Renal cortex interstitium (tissue), 11 donors: ENCODE results near the gene TLCD3B. TPM values are rescaled to one million over a fixed set of nuclear protein-coding genes. Genes with fewer than 3 reads are reported as not detected.
"Not testable (repeated sequence)": the region's sequence is repeated elsewhere in the genome, so short reads cannot be mapped to it uniquely, and the experiment has no call there.

Experiments used
- DNase-seq, 11 donors: peaks; one replicate each; pipeline ENCODE4 v3.0.0-alpha.2; 2013; ENCODE audit warnings: low read depth in 9 of 11, low spot score in 4 of 11; ENCODE audit errors: extremely low read depth in 1 of 11
- polyA plus RNA-seq, 3 donors: library from polyadenylated mRNA; unstranded; fragments of 120-200 nt; gene quantifications; one replicate each; pipeline ENCODE4 v1.2.1, GENCODE V29; 2013; ENCODE audit not compliant: insufficient read length in 3 of 3

The TLCD3B gene
- polyA plus RNA-seq, 3 donors = 0.65 to 1.8 (median 1.3) TPM

DNA sequence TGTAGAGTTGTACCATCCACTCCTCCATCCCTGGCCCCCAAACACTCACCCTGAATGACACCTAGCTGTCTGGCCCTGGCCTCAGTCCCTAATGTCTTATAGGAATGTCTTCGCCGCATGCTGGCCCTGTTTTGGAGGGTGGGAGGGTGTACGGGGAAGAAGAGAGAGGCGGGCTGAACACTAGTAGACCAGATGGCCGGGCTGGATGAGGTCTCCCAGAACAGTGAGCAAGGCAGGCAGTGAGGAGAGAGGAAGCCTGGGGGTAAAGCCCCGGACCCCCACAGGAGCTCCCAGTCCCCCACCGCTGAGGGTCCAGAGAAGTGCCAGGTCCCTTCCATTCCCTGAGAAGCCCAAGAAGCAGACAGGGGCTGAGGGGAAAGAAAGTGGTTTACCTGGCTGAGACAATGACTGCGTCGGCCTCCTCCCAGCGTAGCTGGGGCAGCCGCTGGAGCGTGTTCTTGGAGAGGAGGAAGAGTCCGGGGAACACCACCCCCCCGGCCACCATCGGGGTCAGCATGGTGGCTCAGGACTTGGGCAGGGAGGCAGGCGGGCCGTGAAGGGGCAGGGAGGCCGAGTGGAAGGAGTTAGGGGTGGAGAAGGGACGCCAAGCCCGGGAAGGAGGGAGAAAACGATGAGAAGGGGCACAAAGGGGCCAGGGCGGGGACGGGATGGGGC is 923 bp downstream of the TLCD3B start:
- no peak for DNase-seq

- DNase-seq = peak in 2 of 11 donors; percentile 36 to 43
Observed at GRCh38 chr16:30028438-30029076, 2.5 kb downstream of the TLCD3B start.

DNA sequence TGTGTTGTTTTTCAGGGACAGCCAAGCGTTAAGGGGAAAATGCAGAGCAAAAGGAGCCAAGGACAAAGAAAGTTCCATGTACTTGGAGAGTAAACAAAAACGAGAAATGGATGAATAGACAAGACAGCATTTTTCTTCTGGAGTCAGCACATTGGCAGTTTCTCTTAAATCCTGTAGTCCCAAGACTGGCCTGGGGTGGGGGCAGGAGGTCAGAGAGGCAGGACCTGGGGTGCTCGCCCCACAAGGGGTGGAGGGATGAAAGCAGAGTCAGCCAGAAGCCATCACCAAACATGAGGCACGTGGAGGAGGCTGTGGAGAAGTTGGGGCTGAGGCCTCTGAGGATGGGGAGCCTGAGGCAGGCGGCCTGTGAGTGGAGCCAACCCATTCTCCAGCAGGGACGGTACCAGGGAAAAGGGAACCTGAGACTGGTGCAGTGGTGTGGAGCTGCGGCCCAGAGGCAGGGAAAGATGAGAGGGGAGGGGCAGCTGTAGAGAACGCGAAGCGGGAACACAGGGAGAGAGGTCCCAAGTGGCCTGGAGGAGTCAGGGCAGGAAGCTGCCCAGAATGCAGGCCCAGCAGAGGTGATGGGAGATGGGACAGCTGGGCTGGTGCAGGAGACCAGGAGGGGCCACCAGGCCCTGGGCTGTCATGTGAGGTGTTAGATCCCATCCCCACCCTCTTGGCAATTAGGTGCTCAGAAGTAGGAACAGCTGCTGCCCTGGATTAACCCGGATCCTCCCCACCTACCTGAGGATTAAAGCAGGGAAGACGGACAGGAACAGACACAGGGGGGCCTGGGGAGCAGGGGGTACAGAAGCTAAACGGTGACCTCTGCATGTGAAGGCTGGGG is 3.3 kb downstream of the TLCD3B start:
- no peak for DNase-seq

DNA sequence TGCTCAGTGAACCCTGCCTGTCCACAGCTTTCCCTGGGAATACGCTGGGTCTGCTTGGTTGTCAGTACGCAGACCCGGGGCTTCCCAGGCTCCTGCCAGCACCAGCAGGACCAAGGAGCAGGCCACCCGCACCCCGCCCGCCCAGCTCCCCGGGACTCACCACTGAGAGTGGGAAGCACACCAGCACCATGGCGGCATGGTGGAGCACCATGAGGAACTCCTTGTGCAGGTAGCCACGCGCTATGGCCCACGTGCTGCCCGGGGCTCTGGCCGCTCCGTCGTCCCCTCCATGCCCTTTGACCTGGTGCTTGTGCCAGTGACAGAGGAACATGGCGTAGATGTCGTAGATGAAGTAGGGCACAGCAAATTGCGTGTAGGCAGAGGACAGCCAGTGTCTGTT is 4.6 kb downstream of the TLCD3B start:
- no peak for DNase-seq

DNA sequence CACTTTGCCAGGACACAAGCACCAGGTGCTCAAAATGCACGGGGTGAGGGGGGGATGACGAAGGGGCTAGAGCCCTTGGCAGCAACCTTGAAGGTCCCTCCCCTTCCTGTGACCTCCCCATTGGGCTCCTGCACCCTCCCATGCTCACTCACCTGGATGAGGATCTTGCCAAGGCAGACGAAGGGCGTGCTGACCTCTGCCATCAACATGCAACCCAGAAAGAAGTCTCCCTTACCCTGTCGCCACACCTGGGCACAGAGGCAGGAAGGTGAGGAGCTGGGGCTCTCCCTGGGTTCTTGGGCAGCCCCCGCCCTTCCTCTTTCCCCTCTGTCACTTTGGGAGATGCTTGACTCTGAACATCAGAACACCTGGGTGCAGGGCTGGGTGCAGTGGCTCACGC is 5.5 kb downstream of the TLCD3B start:
- DNase-seq = no peak

GRCh38 chr16:30025156-30025555 is 5.9 kb downstream of the TLCD3B start:
- no peak for DNase-seq

- DNase-seq = no peak
Observed at GRCh38 chr16:30024451-30024850, 6.6 kb downstream of the TLCD3B start.

- DNase-seq = no peak
Observed at GRCh38 chr16:30023586-30023985, 7.5 kb downstream of the TLCD3B start.

DNA sequence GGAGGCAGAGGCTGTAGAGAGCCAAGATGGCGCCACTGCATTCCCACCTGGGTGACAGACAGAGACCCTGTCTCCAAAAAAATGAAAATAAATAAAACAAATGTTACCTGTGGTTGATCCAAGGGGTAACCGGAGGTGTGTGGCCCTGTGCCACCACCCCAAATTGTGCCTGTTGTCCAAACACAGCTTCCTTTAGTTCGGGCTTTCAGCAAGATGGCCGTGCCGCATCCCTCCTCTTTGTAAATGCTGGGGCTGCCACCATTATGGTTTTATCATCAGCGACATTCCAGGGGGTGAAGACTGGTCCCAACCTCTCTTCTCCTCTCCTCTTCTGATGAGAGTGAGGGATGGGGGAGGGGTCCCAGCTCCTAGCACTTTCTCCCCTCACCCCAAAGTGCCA is 8.2 kb downstream of the TLCD3B start, which contains the start of gene C16orf92:
Gene C16orf92, plus strand, starts transcription at position 312 of the 400 bp plus-strand sequence. CDS start 143 bp downstream, outside the sequence.
- no peak for DNase-seq

DNA sequence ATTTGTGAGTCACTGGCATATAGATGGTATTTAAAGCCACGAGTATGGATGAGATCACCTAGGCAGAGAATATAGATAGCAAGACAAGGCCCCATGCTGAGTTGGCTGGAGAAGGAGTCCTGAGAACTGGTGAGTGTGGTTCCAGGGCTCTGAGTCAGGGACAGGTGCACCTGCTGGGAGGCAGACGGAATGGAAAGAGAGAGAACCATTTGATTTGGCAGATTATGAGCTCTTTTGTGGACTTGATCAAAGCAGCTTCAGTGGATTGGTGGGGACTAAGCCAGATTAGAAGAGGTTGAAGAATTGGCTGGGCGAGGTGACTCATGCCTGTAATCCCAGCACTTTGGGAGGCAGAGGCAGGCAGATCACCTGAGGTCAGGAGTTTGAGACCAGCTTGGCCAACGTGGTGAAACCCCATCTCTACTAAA is 12.3 kb downstream of the TLCD3B start:
- DNase-seq = no peak

DNA sequence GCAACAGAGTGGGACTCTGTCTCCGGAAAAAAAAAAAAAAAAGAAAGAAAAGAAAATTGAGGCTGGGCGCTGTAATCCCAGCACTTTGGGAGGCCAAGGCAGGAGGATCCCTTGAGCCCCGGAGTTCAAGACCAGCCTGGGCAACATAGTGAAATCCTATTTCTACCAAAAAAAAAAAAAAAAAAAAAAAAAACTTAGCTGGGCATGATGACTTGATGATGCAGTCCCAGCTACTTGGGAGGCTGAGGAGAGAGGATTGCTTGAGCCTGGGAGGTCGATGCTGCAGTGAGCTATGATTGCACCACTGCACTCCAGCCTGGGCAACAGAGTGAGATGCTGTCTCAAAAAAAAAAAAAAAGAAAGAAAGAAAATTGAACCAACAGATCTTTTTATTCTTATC is 13.1 kb downstream of the TLCD3B start:
- not testable (repeated sequence) for DNase-seq

GRCh38 chr16:30017277-30017656 is 13.8 kb downstream of the TLCD3B start:
- DNase-seq = no peak

GRCh38 chr16:30016555-30017276 is 14.4 kb downstream of the TLCD3B start:
- no peak for DNase-seq

DNA sequence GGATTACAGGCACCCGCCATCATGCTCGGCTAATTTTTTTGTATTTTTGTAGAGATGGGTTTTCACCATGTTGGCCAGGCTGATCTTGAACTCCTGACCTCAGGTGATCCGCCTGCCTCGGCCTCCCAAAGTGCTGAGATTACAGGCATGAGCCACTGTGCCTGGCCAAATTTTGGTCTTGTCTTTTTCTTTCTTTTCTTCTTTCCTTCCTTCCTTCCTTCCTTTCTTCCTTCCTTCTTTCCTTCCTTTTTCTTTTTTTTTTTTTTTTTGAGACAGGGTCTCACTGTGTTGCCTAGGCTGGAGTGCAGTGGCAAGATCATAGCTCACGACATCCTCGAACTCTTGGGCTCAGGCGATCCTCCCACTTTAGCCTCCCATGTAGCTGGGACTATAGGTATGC is 15.6 kb downstream of the TLCD3B start:
- not testable (repeated sequence) for DNase-seq

DNA sequence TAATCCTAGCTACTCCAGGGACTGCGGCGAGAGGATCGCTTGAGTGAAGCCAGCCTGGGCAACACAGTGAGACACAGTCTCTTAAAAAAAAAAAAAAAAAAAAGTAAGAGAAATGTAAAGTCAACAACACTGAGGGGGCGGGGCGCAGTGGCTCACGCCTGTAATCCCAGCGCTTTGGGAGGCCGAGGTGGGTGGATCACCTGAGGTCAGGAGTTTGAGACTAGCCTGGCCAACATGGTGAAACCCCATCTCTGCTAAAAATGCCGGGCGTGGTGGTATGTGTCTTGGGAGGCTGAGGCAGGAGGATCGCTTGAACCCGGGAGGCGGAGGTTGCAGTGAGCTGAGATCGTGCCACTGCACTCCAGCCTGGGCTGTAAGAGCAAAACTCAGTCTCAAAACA is 18.5 kb downstream of the TLCD3B start:
- not testable (repeated sequence) for DNase-seq

DNA sequence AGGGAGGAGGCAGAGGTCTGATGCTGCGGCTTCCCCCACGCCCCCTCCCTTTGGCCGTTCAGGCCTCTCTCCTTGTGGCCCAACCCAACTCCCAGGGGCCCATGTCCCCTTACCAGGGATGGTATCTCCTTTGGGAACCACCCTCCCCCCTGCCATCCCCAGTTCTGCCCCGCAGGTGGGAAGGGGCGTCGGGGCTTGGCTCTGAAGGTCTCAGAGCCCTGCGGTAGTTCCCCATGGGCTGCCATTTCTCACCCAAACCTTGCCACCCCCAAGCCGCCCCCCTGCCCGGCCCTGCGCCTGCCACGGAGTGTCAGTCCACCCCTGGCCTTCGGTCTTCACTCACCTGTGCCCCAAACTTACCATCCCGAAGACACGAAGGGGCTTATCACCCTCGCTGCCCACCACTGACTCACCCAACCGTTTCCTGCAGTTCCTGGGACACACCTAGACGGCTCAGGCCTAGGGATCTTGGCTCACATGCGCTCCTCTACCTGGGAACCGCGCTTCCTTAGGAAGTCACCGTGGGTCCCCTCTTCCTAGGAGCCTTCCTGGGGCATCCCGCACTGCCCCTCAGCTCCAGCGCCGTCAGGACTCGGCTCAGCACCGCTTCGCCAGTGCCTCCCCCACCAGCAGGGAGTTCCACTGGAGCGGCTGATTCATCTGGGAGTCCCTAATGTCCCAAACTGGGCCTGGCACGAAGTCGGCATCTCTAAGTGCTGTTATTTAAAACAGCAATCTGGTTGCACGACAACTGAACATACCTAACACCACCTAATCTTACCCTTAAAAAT is 19.2 kb downstream of the TLCD3B start:
- DNase-seq = no peak

DNA sequence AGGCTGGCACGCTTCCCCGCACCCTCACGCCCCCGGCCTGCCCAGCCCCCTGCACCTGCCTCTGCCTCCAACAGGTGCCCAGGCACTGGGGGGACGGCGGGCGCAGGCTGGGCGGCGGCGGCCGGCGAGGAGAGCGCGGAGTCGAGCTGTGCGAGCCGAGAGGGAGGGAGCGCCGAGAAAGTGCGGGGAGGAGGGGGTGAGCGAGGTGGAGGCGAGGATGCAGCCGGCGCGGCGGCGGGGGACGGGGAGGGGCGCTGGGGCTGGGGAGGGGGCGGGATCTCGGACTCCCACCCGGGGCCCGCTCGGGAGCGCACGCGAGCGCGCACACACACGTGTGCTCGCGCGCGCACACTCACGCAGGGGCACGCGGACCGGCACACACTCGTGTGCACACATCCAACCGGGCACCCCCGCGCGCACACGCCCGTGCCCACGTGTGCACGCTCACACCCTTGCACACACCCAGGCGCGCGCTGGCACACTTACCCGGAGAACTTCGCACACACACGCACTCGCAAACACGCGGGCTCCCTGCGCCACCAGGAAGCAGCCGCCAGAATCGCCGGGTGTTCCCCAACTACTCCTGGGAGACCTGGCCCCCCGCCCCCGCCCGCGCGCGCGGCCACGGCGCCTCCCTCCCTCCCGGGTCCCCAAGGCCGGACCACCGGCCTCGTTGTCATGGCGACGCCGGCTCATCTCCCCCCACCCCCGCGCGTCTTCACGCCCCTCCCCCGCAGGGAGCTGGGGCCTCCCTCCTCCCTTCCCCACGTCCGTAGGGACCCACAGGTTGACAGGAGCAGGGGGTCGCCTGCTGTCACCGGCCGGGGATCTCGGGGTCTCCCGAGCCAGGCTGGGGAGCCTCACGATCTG is 20.0 kb downstream of the TLCD3B start, which contains the start of gene DOC2A:
Gene DOC2A, minus strand, starts transcription at position 184 of the 870 bp plus-strand sequence. CDS start 805 bp downstream, outside the sequence.
- no peak for DNase-seq
